Measurements from ENCODE around the gene ALG1.
"Not testable (repeated sequence)": the region's sequence is repeated elsewhere in the genome, so short reads cannot be mapped to it uniquely, and the experiment has no call there.

The ALG1 gene

GRCh38 chr16:5075637-5076036, 4.0 kb downstream of the ALG1 start:
- H3K9me3 ChIP-seq: no peaks in the 10 kb centered on the region
- no peaks in the 10 kb centered on the region for H3K4me1 ChIP-seq
- no peak for DNase-seq
- peaks cover 28% of the 10 kb centered on the region for H3K36me3 ChIP-seq
- H3K27me3 ChIP-seq: no peaks in the 10 kb centered on the region
- 0 out of 2 replicates have a peak, but pooled peaks have one; percentile 5 for TF ChIP-seq CTCF (IDR thresholded peaks at IDR 0.05; ENCODE audit: low read depth, low read length)
- no peak overlapping the region for H3K4me3 ChIP-seq (ENCODE audit: low read depth, low read length)

DNA sequence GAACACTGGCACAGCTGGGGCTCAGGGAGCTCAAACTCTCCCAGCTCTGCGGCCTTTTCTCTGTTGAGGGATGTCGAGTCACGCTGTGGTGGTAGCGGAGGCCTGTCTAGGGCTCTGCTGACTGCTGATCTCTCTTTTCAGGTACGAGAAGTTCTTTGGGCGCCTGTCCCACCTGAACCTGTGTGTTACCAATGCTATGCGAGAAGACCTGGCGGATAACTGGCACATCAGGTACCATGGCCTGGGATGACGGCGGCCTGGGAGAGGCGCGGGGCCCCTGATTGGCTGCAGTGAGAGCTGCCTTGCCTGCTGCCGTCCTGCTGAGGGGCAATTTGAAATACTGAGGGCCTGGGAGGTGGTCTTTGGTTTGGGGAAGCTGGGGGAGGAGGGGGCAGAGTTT, 5.7 kb downstream of the ALG1 start:
- no peaks in the 10 kb centered on the region for H3K9me3 ChIP-seq
- no peak for DNase-seq
- H3K4me1 ChIP-seq: no peaks in the 10 kb centered on the region
- H3K4me3 ChIP-seq (ENCODE audit: low read depth, low read length): no peak overlapping the region
- no peaks in the 10 kb centered on the region for H3K27me3 ChIP-seq
- peaks cover 28% of the 10 kb centered on the region for H3K36me3 ChIP-seq
- TF ChIP-seq CTCF (IDR thresholded peaks at IDR 0.05; ENCODE audit: low read depth, low read length): no peak

DNA sequence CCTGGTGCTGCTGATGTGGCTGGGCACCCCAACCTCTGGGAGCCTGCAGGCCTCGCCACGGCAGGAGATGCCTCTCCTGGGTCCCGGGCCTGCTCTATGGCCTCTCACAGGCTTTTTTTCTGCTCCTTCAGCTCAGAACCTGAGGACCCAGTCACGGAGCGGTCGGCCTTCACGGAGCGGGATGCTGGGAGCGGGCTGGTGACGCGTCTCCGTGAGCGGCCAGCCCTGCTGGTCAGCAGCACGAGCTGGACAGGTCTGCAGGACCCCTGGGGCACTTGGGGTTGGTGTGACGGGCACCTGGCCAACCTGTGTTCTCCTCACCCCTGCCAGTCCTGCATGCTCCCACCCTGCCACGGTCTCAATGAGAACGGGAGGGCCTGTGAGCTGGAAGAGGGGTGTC, 7.0 kb downstream of the ALG1 start:
- DNase-seq: no peak
- H3K27me3 ChIP-seq: no peaks in the 10 kb centered on the region
- H3K9me3 ChIP-seq: no peaks in the 10 kb centered on the region
- H3K4me1 ChIP-seq: no peaks in the 10 kb centered on the region
- peaks cover 28% of the 10 kb centered on the region for H3K36me3 ChIP-seq
- H3K4me3 ChIP-seq (ENCODE audit: low read depth, low read length): no peak overlapping the region
- TF ChIP-seq CTCF (IDR thresholded peaks at IDR 0.05; ENCODE audit: low read depth, low read length): no peak

DNA sequence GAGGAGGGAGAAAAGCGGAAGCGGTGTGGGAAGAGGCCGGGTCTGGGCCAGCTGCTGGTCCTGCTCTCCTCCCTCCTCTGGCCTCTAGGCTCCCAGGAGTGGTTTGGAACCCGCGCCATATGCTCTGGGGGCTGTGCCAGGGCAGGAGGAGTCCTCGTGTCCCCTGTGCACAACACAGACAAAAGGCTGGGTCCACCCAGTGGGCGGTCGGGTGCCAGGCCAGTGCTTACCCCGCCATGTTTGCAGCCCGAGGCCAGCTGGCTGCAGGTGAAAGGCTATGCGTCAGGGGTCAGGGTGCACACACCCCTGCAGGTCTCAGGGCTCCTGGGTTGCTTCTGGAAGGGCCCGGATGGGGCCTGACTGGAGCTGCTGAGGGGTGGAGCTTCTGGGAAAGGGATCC, 8.8 kb downstream of the ALG1 start:
- H3K4me1 ChIP-seq; DNase-seq; H3K27me3 ChIP-seq; H3K4me3 ChIP-seq (ENCODE audit: low read depth, low read length); H3K9me3 ChIP-seq: not testable (repeated sequence)
- H3K36me3 ChIP-seq: peaks cover 22% of the 10 kb centered on the region

DNA sequence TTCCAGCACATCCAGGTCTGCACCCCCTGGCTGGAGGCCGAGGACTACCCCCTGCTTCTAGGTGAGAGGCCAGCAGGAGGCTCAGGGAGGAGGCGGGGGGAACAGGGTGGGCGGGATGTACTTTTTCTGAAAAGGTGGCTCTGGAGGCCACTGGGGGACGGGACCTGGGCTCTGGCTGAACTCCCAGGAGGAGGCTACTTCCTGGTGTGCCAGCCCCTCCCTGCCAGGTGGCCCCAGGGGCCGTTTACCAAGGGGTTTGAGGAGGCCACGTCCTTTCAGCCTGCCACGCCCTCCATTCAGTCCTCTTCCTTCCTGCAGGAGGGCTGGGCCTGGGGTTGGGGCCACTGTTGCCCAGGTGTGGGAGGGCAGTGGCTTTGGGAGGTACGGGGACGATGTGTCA, 9.4 kb downstream of the ALG1 start:
- H3K9me3 ChIP-seq; H3K27me3 ChIP-seq; H3K4me1 ChIP-seq; H3K4me3 ChIP-seq (ENCODE audit: low read depth, low read length); DNase-seq: not testable (repeated sequence)
- H3K36me3 ChIP-seq: peaks cover 16% of the 10 kb centered on the region

DNA sequence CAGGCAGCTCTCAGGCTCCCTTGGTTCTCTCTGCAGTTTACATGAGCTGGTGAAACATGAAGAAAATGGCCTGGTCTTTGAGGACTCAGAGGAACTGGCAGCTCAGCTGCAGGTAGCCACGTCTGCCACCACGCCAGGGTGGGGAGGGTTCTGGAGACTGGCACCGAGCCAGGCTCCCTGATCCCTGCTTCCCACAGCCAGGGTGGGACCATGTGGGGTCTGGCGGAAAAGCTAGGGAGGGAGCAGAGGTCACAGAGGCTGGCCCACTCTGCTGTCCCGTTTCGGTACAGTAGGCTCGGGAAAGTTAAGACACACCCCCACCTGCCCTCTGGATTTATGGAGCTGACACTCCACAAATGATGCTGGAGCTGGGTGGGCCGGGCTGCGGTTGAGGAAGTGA, 12.0 kb downstream of the ALG1 start:
- H3K4me1 ChIP-seq; DNase-seq; H3K27me3 ChIP-seq; H3K36me3 ChIP-seq; H3K4me3 ChIP-seq (ENCODE audit: low read depth, low read length); H3K9me3 ChIP-seq: not testable (repeated sequence)

GRCh38 chr16:5084099-5084731, 12.6 kb downstream of the ALG1 start:
- H3K4me1 ChIP-seq; H3K27me3 ChIP-seq; DNase-seq; H3K36me3 ChIP-seq; H3K4me3 ChIP-seq (ENCODE audit: low read depth, low read length); H3K9me3 ChIP-seq: not testable (repeated sequence)

DNA sequence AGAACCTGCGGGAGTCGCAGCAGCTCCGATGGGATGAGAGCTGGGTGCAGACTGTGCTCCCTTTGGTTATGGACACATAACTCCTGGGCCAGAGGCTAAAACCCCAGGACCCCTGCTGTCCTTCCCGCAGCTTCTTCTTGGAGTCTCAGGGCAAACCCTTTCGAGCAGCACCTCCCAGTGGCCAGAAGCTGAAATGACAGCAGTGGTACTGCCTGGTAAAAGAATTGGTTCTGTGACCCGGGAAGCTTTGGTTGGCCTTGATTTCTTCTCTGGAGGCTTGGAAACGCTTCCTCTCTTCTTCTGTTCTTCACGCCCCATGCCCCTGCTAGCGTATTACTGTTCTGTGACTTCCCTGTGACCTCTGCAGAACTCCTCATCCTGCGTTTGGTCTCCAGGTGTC, 13.2 kb downstream of the ALG1 start:
- H3K27me3 ChIP-seq; H3K4me1 ChIP-seq; H3K4me3 ChIP-seq (ENCODE audit: low read depth, low read length); H3K9me3 ChIP-seq; H3K36me3 ChIP-seq: not testable (repeated sequence)
- TF ChIP-seq CTCF (IDR thresholded peaks at IDR 0.05; ENCODE audit: low read depth, low read length): peak; percentile 67
- peak; percentile 70 for DNase-seq

DNA sequence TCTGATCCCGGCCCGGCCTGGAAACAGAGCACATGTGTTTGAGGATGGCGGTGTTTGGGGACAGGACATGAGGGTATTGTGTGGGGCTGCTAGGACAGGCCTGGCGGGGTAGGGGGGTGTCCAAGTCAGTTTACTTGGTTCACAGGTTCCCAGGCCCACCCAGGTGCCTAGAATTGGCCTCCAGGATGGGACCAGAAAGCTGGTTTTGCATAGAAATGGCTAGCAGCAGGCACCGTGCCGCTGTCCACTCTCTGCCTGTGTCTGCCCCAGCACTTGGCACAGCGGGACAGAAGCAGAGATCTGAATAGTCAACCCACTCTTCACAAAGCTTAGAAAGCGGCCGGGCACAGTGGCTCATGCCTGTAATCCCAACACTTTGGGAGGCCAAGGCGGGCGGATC, 14.1 kb downstream of the ALG1 start:
- not testable (repeated sequence) for H3K4me1 ChIP-seq; H3K4me3 ChIP-seq (ENCODE audit: low read depth, low read length); DNase-seq; H3K27me3 ChIP-seq; H3K36me3 ChIP-seq; H3K9me3 ChIP-seq

- not testable (repeated sequence) for H3K4me1 ChIP-seq; H3K9me3 ChIP-seq; H3K27me3 ChIP-seq; H3K36me3 ChIP-seq; DNase-seq; H3K4me3 ChIP-seq (ENCODE audit: low read depth, low read length)
Observed at GRCh38 chr16:5088086-5088790, 16.6 kb downstream of the ALG1 start.

- H3K36me3 ChIP-seq; DNase-seq; H3K4me1 ChIP-seq; H3K4me3 ChIP-seq (ENCODE audit: low read depth, low read length); H3K27me3 ChIP-seq; H3K9me3 ChIP-seq: not testable (repeated sequence)
Observed at GRCh38 chr16:5088936-5089335, 17.3 kb downstream of the ALG1 start.
